ENCODE data around the gene UGT1A9. TPM values are rescaled to one million over a fixed set of nuclear protein-coding genes. Genes with fewer than 3 reads are reported as not detected.
"Not testable (repeated sequence)": the region's sequence is repeated elsewhere in the genome, so short reads cannot be mapped to it uniquely, and the experiment has no call there.

Gene UGT1A9
- not detected for total RNA-seq
- long read RNA-seq, result 0 reads

DNA sequence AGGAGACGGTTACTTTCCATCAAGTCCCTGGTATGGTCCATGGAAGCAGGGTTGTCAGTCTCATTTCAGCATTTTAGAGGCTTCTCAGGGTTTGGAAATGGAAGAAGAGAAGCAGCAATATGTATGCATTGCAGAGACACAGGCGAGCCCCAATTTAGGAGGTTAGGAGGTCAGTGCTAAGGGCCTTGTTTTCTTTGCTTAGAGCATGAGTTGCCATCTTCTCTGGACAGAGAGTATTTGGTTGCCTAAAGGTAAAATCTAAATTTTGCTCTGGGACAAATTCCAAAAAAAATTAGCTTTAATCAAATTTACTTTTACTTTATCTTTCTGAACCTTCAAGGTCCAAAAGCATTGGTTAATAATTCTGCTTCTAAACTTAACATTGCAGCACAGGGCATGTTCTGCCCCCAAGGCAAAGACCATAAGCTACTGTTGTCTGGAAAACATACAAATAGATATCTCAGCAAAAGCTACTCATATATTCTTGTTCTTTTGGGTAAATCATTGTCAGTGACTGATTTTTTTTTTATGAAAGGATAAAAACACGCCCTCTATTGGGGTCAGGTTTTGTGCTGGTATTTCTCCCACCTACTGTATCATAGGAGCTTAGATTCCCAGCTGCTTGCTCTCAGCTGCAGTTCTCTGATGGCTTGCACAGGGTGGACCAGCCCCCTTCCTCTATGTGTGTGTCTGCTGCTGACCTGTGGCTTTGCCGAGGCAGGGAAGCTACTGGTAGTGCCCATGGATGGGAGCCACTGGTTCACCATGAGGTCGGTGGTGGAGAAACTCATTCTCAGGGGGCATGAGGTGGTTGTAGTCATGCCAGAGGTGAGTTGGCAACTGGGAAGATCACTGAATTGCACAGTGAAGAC lies at the start of gene UGT1A9:
TSS of gene UGT1A9 (plus strand) at position 609 of the 872 bp plus-strand sequence. CDS start at position 646, 37 bp downstream.
- intact Hi-C loops (cut with DNase I), result no loop called here
- ATAC-seq (ENCODE audit: poor library complexity) (no peak), DNase-seq (no peak)

DNA sequence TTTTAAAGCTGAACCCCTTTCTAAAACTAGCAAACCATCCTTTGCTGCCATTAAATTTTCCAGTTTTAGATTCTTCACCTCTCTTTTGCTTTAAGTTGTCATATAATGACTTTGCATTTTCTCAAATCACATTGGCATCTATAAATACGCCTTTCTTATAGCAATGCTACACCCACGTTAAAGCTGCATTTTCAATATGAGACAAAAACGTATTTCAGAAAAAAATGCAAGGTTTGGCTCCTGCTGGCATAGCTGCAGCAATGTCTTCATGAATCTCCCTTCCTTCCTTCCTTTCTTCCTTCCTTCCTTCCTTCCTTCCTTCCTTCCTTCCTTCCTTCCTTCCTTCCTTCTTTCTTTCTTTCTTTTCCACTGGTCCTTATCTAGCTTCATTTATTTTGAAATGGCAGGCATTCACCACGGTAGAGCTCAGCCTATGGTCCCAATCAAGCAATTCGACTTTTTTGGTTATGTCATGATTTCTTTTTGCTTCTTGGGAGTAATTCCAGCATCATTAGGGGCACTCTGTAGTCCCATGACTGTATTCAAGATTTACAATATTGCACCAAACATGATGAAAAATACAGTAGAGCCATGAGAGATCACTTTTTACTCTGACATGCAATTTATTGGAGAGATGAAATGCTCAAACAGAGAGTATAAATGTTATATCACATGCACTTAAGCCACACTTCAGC lies 44.2 kb upstream of the UGT1A9 start:
- intact Hi-C loops (cut with DNase I), result no loop called here
- ATAC-seq (ENCODE audit: poor library complexity), result no peak

DNA sequence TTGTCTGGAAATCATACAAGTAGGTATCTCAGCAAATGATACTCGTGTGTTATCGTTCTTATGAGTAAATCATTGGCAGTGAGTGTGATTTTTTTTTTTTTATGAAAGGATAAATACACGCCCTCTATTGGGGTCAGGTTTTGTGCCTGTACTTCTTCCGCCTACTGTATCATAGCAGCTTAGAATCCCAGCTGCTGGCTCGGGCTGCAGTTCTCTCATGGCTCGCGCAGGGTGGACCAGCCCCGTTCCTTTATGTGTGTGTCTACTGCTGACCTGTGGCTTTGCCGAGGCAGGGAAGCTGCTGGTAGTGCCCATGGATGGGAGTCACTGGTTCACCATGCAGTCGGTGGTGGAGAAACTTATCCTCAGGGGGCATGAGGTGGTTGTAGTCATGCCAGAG lies 35.4 kb upstream of the UGT1A9 start, which contains the start of gene UGT1A10:
TSS of gene UGT1A10 (plus strand) at position 143 of the 400 bp plus-strand sequence. CDS start at position 218, 75 bp downstream.
- DNase-seq; intact Hi-C loops (cut with DNase I); ATAC-seq (ENCODE audit: poor library complexity): not testable (repeated sequence)

More for the DNA sequence above, 44.2 kb upstream of the UGT1A9 start:
- DNase-seq, result no peak

DNA sequence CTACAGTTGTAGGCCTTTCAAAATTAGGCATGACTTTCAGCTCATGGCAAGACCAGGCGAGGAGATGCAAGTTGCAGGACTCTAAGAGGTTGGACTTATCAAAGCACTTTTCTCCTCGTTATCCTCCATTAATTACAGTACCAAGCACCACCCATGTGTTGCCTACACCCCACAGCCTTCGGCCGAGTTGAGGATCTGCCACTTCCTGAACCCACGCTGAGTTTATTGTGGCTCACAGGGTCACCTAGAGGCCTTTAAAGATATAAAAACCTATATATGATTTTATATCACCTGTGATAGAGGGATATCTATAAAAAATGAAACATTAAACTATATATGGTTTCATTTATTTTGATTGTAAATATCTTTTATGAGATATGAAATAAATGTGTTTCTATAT lies 32.9 kb upstream of the UGT1A9 start:
- DNase-seq (no peak), ATAC-seq (ENCODE audit: poor library complexity) (no peak)
- intact Hi-C loops (cut with DNase I), result no loop called here

DNA sequence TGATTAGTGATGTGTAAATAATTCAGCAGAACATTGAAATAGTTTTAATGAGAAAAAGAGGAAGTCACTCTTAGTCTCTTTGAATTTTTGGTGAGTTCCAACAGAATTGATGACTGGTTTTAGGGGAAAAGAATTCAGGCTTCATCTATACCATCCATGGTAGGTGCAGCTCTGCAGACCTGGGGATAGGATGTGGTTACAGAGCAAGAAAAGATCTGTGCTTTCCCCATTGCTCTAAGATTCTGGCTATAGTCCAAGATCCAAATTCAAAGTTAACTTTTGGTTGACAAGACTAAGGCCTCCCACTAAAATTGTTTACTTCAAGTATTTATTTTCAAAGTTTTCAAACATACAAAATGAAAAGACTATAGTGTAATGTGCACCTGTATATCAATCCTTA lies 31.8 kb upstream of the UGT1A9 start:
- DNase-seq, result no peak
- ATAC-seq (ENCODE audit: poor library complexity), result no peak
- intact Hi-C loops (cut with DNase I), result no loop called here

DNA sequence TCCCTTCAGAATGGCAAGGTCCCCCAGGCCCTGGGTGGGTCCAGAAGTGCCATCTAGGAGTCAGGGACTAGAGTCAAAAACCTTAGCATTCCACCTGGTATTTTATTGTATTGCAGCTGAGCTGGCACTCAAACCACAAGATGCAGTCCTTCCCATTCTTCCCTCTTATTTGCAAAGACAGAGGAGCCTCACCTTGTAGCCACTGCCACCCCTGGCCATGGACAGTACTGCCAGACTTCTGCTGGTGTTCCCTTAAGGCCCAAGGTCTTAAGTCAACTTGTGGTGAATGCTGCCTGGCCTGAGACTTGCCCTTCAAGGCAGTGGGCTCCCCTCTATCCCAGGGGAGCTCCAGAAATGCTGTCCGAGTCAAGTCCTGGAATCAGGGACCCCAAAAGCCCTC lies 28.6 kb upstream of the UGT1A9 start:
- DNase-seq (no peak), ATAC-seq (ENCODE audit: poor library complexity) (no peak)
- intact Hi-C loops (cut with DNase I), result no loop called here

DNA sequence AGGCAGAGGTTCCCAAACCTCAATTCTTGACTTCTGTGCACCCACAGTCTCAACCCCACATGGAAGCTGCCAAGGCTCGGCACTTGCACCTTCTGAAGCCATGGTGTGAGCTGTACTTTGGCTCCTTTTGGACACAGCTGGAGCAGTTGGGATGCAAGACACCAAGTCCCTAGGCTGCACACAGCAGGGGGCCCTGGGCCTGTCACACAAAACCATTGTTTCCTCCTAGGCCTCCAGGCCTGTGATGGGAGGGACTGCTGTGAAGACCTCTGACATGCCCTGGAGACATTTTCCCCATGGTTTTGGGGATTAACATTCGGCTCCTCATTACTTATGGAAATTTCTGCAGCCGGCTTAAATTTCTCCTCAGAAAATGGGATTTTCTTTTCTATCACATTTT lies 25.7 kb upstream of the UGT1A9 start:
- intact Hi-C loops (cut with DNase I); ATAC-seq (ENCODE audit: poor library complexity): not testable (repeated sequence)

DNA sequence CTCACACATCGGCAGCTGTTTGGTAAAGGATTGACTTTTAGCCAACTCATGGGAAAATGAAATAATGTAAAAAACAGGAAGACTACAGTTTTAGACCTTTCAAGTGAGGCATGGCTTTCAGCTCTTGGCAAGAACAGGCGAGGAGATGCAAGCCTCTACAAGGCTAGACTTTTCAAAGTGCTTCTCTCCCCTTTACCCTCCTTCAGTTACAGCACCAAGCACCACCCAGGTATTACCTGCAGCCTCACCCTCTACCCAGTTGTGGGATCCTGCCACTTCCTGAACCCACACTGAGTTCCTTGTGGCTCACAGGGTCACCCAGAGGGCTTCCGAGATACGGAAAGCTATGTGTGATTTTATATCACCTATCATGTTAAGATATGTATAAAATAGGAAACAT lies 20.7 kb upstream of the UGT1A9 start:
- no peak for ATAC-seq (ENCODE audit: poor library complexity)
- no peak for DNase-seq
- intact Hi-C loops (cut with DNase I), result no loop called here

More for the DNA sequence above, 25.7 kb upstream of the UGT1A9 start:
- DNase-seq, result not testable (repeated sequence)

DNA sequence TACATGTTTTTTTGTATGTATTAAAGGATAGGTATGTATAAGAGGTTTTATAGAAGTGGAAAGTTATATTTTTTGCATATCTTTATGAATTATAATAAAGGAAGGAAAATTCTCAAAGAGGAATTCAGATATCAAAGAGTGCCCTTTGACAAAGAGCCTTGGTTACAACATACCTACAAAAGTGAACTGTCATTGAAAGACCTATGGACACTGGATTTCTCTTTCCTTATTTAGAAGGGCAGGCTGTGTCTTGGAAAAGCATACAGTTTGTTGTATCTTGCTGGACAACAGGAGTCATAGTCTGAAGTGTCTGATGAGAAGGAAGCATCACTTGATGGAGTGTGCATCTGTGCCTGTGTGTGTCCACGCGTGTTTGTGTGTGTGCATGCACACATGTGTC lies 20.3 kb upstream of the UGT1A9 start:
- intact Hi-C loops (cut with DNase I), result no loop called here
- ATAC-seq (ENCODE audit: poor library complexity) (no peak), DNase-seq (no peak)

DNA sequence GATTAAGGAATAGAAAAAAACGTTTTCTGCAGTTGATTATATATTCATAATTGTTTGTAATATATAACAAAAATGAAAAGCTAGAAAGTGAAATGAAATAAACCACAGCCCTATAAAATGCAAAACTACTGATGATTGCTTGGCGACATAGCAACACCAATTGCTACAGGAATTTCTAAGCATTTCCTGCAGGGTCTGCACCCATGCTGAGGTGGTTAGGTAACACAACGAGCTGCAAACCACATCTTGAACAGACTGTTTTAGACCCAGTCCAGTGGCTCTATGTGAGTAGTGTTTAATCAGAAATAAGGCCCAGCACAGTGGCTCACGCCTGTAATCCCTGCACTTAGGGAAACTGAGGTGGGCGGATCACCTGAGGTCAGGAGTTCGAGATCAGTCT lies 17.2 kb upstream of the UGT1A9 start:
- intact Hi-C loops (cut with DNase I), result no loop called here
- DNase-seq, result no peak
- no peak for ATAC-seq (ENCODE audit: poor library complexity)

DNA sequence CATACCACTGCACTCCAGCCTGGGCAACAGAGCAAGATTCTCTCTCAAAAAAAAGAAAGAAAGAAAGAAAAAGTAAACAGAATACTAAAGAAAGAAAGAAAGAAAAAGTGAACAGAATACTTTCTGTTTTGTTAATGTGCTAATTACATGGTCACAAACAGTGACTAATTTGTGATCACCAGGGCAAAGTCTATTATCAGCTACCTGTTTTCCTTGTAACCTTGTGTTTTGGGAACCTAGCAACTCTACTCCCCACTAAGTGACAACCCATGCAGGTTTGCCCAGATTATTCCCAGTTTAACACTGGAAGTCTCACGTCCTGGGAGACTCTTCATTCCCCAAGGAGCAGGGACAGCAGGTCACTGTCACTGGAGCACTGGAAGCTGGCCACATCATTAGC lies 16.7 kb upstream of the UGT1A9 start:
- DNase-seq (no peak), ATAC-seq (ENCODE audit: poor library complexity) (no peak)
- intact Hi-C loops (cut with DNase I), result no loop called here

DNA sequence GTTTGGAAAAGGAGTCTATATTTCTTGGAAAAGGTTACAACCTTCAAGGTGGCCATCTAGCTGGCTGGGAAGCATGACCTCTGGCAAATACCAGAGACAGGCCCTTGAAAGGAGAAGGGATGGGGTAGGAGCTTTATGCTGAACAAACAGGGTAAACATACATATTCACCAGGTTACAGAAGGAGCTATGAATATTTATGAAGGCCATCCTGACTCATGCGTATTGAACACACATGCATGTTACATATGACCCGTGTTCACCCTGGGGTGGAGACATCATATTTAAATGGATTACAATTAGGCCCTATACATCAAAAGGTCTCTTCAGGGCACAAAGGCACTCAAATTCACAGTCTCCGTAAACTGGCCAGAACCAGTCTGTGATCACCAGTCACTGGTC lies 15.8 kb upstream of the UGT1A9 start:
- intact Hi-C loops (cut with DNase I); ATAC-seq (ENCODE audit: poor library complexity); DNase-seq: not testable (repeated sequence)

DNA sequence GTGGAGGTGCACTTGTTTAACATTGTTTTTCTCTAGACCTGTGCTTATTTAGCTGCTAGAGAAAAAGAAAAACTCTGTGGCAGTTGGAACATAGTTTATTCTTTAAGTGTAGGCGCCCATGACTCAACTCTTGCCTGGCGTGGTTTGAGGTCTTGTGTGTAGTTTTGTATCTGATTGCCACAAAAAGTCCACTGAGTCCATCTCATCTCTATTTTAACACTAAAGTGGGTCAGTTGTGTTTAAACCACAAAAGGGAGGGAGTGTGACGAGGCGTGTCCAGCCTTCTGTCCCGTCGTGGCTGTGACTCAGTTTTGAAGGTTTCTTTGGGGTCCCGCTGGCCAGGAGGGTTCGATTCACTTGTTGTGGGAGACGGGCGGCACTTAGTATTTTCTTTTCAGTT lies 15.3 kb upstream of the UGT1A9 start:
- ATAC-seq (ENCODE audit: poor library complexity) (no peak), DNase-seq (no peak)
- intact Hi-C loops (cut with DNase I), result no loop called here

DNA sequence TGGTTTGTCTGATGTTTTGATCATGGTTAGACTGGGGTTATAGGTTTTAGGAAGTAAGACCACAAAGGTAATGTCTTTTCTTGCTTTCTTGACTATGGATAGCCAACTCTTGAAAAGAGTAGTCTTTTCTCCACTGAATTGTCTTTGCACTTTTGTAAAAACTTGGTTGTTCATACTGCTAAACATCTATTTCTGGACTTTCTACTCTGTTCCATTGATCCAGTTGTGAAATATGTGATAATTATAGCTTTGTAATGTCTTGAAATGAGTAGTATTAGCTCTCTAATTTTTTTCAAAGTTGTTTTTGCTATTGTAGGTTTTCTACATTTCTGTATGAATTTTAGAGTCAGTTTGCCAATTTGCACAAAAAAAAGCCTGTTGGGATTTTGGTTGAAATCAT lies 13.1 kb upstream of the UGT1A9 start:
- DNase-seq (no peak), ATAC-seq (ENCODE audit: poor library complexity) (no peak)
- intact Hi-C loops (cut with DNase I), result no loop called here

DNA sequence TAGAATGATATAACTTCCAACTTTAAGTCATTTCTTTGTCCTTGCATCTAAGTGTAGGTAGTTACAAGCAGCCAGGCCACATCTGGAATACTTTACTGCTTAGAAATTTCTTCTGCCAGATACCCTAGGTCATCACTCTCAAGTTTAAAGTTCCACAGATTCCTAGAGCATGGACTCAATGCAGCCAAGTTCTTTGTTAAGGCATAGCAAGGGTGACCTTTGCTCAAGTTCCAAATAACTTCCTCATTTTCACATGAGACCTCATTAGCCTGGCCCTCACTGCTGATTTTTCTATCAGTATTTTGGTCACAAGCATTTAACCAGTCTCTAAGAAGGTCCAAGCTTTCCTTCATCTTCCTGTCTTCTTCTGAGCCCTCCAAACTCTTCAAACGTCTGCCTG lies 7.8 kb upstream of the UGT1A9 start:
- DNase-seq (no peak), ATAC-seq (ENCODE audit: poor library complexity) (no peak)
- intact Hi-C loops (cut with DNase I), result no loop called here

DNA sequence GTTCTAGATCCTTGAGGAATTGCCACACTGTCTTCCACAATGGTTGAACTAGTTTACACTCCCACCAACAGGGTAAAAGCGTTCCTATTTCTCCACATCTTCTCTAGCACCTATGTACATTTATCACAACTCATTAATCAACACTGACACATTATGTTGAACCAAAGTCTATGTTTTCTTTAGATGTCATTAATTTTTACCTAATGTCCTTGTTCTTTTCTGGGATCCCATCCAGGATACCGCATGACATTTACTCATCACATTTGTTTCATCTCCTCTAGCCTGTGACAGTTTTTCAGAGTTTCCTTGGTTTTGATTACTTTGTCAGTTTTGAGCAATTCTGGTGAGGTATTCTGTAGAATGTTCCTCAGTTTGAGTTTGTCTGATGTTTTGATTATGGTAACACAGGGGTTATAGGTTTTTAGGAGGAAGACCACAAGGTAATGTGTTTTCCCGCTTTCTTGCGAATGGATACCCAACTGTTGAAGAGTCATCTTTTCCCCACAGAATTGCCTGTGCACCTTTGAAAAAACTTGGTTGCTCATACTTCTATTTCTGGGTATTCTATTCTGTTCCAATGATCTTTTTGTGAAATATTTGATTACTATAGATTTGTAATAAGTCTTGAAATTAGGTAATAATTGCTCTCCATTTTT lies 3.0 kb upstream of the UGT1A9 start:
- ATAC-seq (ENCODE audit: poor library complexity) (no peak), DNase-seq (no peak)
- intact Hi-C loops (cut with DNase I), result no loop called here

DNA sequence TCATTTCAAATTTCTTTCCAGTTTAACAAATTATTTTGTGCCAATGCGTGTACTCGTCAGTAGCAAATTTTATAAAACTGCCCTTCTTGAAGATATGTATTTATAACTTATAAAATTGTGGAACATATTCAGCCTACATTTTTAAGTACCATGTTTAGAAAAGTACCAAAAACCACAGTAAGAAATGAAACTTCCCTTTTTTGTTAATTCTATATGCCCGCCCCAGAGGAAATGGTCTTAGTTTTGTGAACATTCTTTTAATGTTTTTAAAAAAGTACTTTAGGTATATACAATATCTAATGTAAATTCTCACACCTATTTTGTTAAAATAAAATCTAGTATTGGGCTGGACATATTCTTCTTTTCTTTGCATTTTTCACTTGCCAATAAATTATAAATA lies 1.2 kb downstream of the UGT1A9 start:
- intact Hi-C loops (cut with DNase I), result no loop called here
- no peak for DNase-seq
- no peak for ATAC-seq (ENCODE audit: poor library complexity)

DNA sequence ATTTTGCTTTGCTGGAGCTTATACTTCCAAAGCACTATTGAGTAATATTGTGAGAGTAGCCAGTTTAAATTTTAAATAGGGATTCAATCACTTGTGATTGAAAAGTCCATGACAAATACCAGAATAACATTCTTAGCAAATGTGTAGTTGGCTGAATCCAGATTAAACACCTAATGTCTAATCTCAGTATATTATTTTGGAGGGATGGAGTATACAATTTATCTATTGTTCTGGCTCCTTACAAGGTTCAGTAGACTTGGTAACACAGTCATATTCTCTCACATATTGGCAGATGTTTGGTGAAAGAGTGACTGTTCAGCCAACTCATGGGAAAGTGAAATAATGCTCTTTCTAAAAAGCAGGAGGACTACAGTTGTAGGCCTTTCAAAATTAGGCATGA lies 2.2 kb downstream of the UGT1A9 start:
- no peak for DNase-seq
- no peak for ATAC-seq (ENCODE audit: poor library complexity)
- intact Hi-C loops (cut with DNase I), result no loop called here

DNA sequence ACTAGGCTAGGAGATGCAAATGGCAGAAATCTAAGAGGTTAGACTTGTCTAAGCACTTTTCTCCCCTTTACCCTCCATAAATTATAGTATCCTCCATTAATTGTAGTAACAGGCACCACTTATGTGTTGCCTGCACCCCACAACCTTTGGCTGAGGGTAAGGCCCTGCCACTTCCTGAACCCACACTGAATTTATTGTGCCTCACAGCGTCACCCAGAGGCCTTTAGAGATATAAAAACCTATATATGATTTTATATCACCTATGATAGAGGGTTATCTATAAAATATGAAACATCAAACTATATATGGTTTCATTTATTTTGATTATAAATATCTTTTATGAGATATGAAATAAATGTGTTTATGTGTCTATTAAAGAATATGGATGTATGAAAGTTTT lies 2.6 kb downstream of the UGT1A9 start:
- no peak for ATAC-seq (ENCODE audit: poor library complexity)
- DNase-seq, result no peak
- intact Hi-C loops (cut with DNase I), result no loop called here
